Superior temporal gyrus (tissue), 1 donor: Measurements from ENCODE around the gene ZKSCAN8.

Experiments
- DNase-seq: peaks from one replicate; pipeline ENCODE4 v3.0.0-alpha.2; 2016; ENCODE audit errors: extremely low spot score

Gene ZKSCAN8

DNA sequence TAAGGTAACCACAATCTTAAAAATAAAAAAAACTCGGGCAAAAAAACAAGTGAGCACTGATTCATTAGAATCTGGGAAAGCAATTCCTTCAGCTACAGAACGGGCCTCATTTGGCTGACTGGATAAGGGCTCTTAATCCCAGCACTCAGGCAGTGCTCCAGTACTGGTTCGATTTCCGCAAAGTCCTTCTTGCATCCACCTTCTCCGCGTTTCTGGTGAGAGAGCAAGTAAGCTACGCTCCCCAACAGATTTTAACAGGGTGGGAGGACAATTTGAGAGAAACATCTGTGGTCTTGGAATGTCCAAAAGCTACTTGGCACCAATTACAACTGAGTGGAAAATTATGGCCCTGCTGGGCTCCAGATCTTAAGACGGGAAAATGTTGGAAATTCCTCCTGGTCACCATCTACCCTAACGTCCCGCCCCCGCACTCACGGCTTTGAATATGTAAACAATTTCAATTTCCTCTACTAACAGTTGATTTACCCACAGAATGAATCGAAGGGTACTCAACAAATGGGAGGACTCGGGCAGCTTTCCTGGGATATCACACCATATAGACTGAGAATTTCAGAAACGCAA lies 65.3 kb downstream of the ZKSCAN8 start:
- DNase-seq, result no peak

DNA sequence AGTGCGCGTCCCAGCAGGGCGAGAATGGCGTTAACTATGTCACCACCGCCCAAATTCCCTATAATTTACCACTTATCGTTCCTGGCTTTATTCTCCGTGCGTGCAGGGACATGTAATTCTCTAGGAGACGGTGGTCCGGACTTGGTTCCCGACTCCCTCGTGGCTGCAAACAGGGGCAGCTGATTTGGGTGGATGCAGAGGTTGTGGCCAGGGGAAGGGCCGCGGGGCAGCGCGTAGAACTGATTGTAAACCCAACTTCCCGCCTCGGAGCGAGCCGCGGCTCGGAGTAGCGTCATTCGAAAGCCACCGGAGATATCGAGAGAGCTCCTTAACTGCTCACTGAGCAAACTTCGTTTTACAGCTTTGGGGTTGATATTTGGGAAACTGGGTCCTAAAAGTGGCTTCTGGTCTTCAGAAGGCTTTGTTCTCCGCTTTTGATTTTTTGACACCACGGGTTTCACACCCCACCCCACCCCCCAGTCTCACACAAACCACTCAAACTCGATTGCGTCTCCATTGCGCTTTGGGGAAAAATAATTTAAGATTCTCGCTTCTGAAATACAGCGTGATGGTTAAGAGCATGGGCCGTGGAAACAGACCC lies 65.9 kb downstream of the ZKSCAN8 start:
- DNase-seq, result no peak

DNA sequence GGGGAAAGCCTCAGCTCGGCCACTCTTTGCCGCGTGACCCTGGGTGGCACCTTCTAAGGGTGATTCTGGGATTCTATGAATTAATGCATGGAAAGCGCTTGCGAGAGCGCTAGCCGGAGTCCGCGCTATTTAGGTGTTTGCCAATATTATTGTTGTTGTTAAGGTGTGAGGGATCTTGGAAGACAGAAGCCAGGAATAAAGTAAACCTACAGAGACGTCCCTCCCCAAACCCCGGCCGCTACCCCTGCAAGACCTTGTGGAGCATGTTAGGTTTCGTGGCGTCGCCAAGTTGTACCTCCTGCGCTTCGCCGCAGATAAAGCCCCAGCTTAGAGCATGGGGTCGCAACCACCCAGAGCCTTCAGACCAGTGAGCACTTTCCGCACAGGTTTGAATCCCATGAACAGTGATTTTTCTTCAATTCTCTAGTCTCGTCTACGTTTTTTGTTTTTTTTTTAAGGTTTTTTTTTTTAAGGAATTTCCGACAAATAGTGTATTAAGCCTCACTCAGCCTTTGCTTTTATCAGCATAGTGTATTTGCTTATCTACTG lies 66.5 kb downstream of the ZKSCAN8 start:
- DNase-seq, result no peak
